Upper lobe of right lung (tissue), 1 donor: ENCODE measurements around the gene TMPRSS4. TPM values are rescaled to one million over a fixed set of nuclear protein-coding genes. Genes with fewer than 3 reads are reported as not detected.

Experiments
- ATAC-seq: fragments of 200-7000 bp; cut with Tn5 transposase; one replicate; pipeline ENCODE4 v1.9.1; 2020; ENCODE audit warnings: mild to moderate bottlenecking, moderate library complexity
- DNase-seq: peaks from one replicate; pipeline ENCODE4 v3.0.0-alpha.2; 2020
- H3K27ac ChIP-seq: fragments of 200-600 bp; one replicate; pipeline ENCODE4 v1.8.0; 2022
- H3K27me3 ChIP-seq: fragments of 200-600 bp; one replicate; pipeline ENCODE4 v1.8.0; 2022; ENCODE audit warnings: mild to moderate bottlenecking
- H3K36me3 ChIP-seq: fragments of 200-600 bp; one replicate; pipeline ENCODE4 v1.8.0; 2022
- H3K4me1 ChIP-seq: fragments of 200-600 bp; one replicate; pipeline ENCODE4 v1.8.0; 2022
- H3K4me3 ChIP-seq: fragments of 200-600 bp; one replicate; pipeline ENCODE4 v1.8.0; 2022; ENCODE audit warnings: mild to moderate bottlenecking
- H3K9me3 ChIP-seq: fragments of 200-600 bp; one replicate; pipeline ENCODE4 v1.8.0; 2022
- intact Hi-C: fragments of 100-400 bp; cut with DNase I; formaldehyde crosslinking; loops from one replicate; pipeline ENCODE4 v1.11.0; 2022
- total RNA-seq: library from RNA; stranded (reverse); fragmentation: NEBNext Ultra II Directional; extraction: Animal tissue kit (Norgen Biotek cat#: 25700); gene quantifications from one replicate; pipeline ENCODE4 v1.2.1, GENCODE V29; 2021
- TF ChIP-seq, protein P1 (sequence below): fragments of 200-600 bp; IDR thresholded peaks from one replicate; pipeline ENCODE4 v1.8.0; 2022; ENCODE audit warnings: antibody characterized with exemption
- donor health status: DM: no; HTN: yes; CAD: no; lungs with severe emphysema.

The TMPRSS4 gene
- total RNA-seq, 1 donor from 2014 or later = 3.0 TPM

DNA sequence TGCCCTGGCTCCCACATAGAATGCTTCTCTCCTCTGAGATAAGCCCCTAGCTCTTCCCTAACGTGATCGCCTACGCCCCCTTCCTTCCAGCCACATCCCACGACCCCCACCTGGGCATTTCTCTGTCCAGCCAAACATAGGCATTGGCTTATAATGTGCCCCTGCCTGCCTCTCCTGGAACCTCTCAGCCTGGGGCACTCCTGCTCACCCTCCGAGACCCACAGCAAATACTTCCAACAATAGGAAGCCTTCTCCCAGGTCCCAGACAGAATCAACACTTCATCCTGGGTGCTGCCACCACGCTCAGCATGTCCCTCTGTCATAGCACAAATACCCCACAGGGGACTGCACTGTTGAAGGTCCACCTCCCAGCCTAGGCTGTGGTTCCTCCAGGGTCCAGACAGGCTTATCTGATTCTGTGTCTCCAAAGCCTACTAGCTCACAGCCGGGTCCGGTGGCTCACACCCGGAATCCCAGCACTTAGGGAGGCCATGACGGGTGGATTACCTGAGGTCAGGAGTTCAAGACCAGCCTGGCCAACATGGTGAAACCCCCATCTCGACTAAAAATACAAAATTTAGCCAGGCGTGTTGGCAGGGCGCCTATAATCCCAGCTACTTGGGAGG, 24.2 kb upstream of the TMPRSS4 start:
- H3K4me1 ChIP-seq = peaks cover 4% of the 10 kb centered on the region
- DNase-seq = peak; percentile 45
- intact Hi-C loops = loop anchor here (10.0 kb wide), 2 partner anchors 108 to 228 kb away; partner anchors contain the start of gene FXYD2

DNA sequence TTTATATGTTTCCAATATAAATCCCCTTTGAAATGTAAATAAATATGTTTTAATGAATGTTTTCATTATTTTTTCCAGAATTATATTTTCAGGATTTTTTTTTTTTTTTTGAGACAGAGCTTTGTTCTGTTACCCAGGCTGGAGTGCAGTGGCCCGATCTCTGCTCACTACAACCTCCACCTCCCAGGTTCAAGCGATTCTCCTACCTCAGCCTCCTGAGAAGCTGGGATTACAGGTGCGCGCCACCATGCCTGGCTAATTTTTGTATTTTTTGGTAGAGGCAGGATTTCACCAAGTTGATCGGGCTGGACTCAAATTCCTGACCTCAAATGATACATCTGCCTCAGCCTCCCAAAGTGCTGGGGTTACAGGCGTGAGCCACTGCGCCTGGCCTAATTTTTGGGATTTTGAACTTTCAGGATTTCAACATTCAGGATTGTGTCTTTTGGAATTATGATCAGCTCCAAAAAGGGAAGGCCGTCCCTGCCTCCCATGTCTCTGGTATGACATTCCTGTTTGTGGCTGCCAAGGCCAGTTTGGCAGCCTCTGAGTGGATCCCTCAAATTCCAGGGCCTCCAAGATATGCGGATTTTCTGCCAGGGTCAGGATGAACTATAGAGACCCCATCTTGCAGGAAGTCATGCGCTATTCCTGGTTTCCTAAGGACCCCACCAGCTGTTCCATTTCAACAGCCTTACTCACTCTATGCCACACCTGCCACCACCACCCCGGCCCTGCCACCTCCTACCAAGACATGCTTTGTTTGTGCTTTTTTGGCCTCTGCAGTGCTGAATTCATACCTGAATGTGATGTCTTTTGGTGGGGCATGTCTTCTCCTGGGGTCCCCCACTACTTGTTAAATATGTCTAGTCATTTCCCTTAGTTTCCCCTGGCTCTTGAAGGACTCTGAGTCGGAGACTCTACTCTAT, 21.9 kb upstream of the TMPRSS4 start:
- H3K27me3 ChIP-seq = no peaks in the 10 kb centered on the region
- peaks cover 4% of the 10 kb centered on the region for H3K4me1 ChIP-seq
- H3K9me3 ChIP-seq = no peaks in the 10 kb centered on the region
- DNase-seq (peak; percentile 40), ATAC-seq (no peak)
- TF ChIP-seq, protein P1, sequence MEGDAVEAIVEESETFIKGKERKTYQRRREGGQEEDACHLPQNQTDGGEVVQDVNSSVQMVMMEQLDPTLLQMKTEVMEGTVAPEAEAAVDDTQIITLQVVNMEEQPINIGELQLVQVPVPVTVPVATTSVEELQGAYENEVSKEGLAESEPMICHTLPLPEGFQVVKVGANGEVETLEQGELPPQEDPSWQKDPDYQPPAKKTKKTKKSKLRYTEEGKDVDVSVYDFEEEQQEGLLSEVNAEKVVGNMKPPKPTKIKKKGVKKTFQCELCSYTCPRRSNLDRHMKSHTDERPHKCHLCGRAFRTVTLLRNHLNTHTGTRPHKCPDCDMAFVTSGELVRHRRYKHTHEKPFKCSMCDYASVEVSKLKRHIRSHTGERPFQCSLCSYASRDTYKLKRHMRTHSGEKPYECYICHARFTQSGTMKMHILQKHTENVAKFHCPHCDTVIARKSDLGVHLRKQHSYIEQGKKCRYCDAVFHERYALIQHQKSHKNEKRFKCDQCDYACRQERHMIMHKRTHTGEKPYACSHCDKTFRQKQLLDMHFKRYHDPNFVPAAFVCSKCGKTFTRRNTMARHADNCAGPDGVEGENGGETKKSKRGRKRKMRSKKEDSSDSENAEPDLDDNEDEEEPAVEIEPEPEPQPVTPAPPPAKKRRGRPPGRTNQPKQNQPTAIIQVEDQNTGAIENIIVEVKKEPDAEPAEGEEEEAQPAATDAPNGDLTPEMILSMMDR = no peak
- no peak overlapping the region for H3K4me3 ChIP-seq
- intact Hi-C loops = loop anchor here (10.0 kb wide), 2 partner anchors 110 to 230 kb away; partner anchors contain the start of gene FXYD2
- no peaks in the 10 kb centered on the region for H3K36me3 ChIP-seq
- H3K27ac ChIP-seq = no peak overlapping the region

More for the DNA sequence above, 24.2 kb upstream of the TMPRSS4 start:
- H3K27me3 ChIP-seq = no peaks in the 10 kb centered on the region
- no peak overlapping the region for H3K4me3 ChIP-seq
- no peak for ATAC-seq
- H3K27ac ChIP-seq = no peak overlapping the region
- TF ChIP-seq, protein P1 = no peak
- no peaks in the 10 kb centered on the region for H3K9me3 ChIP-seq
- no peaks in the 10 kb centered on the region for H3K36me3 ChIP-seq

GRCh38 chr11:118055966-118056365, 20.9 kb upstream of the TMPRSS4 start:
- intact Hi-C loops = loop anchor here (10.0 kb wide), 2 partner anchors 111 to 231 kb away; partner anchors contain the start of gene FXYD2
- Histone ChIP-seq H3K4me1 (peaks cover 4% of the 10 kb centered on the region), H3K27ac (no peak overlapping the region), H3K4me3 (no peak overlapping the region), H3K36me3 (no peaks in the 10 kb centered on the region), H3K9me3 (no peaks in the 10 kb centered on the region), H3K27me3 (no peaks in the 10 kb centered on the region)
- no peak for ATAC-seq
- TF ChIP-seq, protein P1 = no peak
- peak; percentile 25 for DNase-seq

DNA sequence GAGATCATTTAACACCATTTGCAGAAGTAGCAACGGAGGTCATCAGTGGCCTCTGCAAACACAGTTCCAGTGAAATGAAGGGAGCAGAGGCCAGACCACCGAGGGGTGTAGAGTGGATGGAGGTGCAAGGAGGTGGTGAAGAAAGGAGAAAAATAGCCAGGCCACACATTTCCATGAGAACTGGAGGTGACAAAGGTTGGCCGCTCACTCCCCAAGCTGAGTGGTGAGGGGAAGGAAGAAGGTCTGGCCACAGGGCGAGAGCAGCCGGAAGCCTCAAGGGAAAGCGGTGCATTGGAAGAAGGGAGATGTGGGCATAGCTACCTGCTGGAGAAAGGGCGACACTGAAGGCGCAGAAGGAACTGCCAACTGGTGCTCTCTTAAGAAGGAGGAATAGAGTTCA, 20.1 kb upstream of the TMPRSS4 start:
- H3K27me3 ChIP-seq = no peaks in the 10 kb centered on the region
- DNase-seq (peak; percentile 37), ATAC-seq (no peak)
- H3K4me1 ChIP-seq = peaks cover 4% of the 10 kb centered on the region
- no peaks in the 10 kb centered on the region for H3K36me3 ChIP-seq
- H3K9me3 ChIP-seq = no peaks in the 10 kb centered on the region
- intact Hi-C loops = loop anchor here (10.0 kb wide), 2 partner anchors 112 to 232 kb away; partner anchors contain the start of gene FXYD2
- no peak overlapping the region for H3K4me3 ChIP-seq
- TF ChIP-seq, protein P1 = no peak
- no peak overlapping the region for H3K27ac ChIP-seq

DNA sequence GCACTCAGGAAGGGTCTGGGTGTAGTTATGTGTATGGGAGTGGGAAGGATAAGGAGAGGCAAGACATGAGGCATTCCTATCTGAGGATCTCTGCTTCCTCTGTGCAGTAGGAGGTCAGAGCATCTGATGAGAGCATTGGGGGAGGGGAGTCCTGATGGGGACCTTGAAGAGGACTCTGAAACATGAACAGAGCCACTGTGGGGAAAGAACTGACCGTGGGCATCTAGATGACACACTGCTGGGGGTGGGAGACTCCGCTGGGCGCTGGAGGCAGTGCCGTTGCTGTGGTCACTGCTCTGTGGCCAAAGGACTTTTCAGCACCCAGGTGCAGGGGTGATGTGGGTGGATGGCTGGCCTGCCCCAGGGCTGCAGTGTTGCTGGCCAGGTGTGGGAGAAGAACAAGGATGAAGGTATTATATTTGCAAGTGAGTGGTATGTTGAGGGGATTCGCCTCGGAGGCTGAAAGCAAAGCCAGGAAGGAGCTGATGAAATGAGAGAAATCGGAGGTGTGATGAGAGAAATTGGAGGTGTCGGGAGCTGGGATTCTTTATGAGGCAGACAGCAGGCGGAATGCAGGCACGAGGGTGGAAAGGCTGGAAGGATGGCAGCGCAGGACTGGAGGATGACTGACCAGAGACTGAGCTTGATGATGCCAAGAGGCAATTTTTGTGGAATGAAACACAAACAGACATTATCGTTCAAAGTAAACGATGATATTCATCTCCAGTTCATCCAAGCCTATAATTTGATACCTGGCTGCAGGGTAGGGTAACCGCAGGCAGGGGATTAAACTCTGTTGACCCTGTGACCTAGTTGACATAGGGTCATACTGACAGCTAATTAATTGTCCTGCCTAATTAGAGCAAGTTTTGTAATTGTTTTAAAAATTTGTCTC, 19.4 kb upstream of the TMPRSS4 start:
- H3K36me3 ChIP-seq = no peaks in the 10 kb centered on the region
- H3K4me3 ChIP-seq = no peak overlapping the region
- ATAC-seq (no peak), DNase-seq (peak; percentile 22)
- no peak overlapping the region for H3K27ac ChIP-seq
- intact Hi-C loops = loop anchor here (10.0 kb wide), 2 partner anchors 113 to 233 kb away; partner anchors contain the start of gene FXYD2
- TF ChIP-seq, protein P1 = no peak
- H3K9me3 ChIP-seq = no peaks in the 10 kb centered on the region
- H3K27me3 ChIP-seq = no peaks in the 10 kb centered on the region
- H3K4me1 ChIP-seq = peaks cover 4% of the 10 kb centered on the region
